A673 (cell line): ENCODE results near the gene FFAR2.

Experiments
- EZH2 ChIP-seq: fragments of 200-600 bp; sonication (generic); IDR thresholded peaks from 2 replicates; pipeline ENCODE4 v1.6.1; 2017; ENCODE audit warnings: borderline replicate concordance, low read depth, mild to moderate bottlenecking, mixed read lengths, antibody characterized with exemption, low read length; ENCODE audit not compliant: poor library complexity, severe bottlenecking
- TF ChIP-seq, protein P1 (sequence below): fragments of 300-800, 200-600 bp; sonication (generic); conservative IDR thresholded peaks from 2 replicates; pipeline ENCODE4 v1.5.1; 2017; ENCODE audit warnings: low read depth, mild to moderate bottlenecking, antibody characterized with exemption, low read length, moderate library complexity, mixed read lengths

DNA sequence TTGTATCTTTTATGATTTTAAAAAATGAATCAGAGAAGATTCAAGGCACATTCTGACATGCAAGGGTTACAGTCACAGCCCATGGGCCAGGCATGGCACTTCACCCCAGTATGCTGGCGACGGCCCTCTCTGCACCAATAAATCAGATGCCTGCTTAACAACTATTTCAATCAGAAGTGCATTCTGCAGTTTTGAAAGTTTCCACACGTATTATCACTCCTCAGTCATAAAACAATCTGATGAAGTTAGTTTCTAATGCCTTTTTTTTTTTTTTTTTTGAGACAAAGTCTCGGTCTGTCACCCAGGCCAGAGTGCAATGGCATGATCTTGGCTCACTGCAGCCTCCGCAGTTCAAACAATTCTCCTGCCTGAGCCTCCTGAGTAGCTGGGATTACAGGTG, 28.3 kb upstream of the FFAR2 start:
- TF ChIP-seq, protein P1, sequence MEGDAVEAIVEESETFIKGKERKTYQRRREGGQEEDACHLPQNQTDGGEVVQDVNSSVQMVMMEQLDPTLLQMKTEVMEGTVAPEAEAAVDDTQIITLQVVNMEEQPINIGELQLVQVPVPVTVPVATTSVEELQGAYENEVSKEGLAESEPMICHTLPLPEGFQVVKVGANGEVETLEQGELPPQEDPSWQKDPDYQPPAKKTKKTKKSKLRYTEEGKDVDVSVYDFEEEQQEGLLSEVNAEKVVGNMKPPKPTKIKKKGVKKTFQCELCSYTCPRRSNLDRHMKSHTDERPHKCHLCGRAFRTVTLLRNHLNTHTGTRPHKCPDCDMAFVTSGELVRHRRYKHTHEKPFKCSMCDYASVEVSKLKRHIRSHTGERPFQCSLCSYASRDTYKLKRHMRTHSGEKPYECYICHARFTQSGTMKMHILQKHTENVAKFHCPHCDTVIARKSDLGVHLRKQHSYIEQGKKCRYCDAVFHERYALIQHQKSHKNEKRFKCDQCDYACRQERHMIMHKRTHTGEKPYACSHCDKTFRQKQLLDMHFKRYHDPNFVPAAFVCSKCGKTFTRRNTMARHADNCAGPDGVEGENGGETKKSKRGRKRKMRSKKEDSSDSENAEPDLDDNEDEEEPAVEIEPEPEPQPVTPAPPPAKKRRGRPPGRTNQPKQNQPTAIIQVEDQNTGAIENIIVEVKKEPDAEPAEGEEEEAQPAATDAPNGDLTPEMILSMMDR, result no peak
- no peak for TF ChIP-seq EZH2
